Measurements from ENCODE around the gene NUP133.
"Not testable (repeated sequence)": the region's sequence is repeated elsewhere in the genome, so short reads cannot be mapped to it uniquely, and the experiment has no call there.

The NUP133 gene

DNA sequence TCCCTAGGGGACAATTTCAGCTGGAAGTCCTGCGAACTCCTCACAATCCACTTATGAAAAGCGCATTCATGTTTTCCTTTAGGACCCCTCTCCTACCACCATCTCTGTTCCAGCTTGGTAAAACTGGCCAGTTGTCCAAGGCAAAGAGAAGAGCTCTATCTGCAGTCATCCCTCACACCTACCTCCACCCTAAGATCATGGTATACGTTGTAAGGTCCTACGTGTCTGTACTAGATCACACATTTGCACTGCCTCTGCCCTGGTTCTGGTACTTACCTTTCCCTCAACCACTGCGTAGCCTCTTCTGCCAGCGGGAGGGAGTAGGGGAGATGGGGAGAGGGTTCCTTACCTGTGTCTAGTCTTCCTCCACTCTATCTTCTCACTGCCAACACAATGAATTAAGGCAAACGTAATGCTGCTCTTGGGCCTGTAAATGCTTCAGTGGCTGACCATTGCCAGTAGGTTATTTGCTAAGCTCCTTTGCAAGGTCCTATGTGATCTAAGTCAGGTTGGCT is 739 bp upstream of the NUP133 start:
- no peak for DNase-seq

DNA sequence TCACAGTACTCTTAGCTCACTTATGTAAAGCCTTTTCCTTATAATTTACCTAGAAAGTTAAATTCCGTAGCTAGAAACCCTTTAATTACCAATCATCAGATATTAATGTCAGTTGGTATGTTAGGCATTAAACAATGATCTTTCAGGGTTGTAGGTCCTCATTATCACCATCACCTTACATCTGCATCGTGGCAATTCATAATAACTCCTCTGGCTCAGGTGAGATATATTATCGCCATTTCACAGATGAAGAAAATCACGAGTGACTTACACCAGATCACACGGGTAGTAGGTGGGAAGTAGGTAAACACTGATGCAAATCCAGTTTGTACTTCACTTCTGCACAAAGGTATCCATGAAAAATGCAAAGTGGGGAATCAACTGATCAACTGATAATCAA is 639 bp downstream of the NUP133 start:
- no peak for DNase-seq

DNA sequence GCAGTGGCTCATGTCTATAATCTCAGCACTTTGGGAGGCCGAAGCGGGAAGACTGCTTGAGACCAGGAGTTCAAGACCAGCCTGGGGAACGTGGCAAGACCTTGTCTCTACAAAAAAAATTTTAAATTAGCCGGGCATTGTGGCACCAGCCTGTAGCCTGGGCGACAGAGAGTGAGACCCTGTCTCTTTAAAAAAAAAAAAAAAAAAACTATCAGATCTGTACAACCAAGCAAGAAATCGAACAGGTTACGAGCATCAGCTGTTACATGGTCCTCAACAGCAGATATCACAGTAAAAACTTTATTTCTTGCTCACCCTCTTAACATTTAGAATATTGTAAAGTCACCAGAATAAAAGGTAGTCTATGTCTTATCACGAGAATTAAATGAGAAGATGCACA is 1.5 kb downstream of the NUP133 start:
- DNase-seq: no peak

DNA sequence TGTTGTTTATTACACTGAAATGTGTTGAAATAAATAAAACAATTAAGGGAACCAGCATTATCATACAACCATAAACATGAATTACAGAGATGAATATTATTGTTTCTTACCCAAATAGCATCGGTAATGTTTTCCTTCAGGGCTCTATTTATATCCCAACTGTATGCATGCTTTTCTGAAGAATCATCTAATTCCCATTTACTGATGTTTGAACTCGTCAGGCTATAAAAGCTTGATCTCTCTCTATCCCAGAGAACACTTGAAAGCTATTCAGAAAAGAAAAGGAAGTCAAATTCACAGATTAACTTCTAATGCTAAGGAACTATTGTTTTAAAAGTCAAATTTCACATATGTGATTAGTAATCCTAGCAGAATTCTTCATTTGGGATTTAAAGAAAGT is 12.4 kb downstream of the NUP133 start:
- no peak for DNase-seq

DNA sequence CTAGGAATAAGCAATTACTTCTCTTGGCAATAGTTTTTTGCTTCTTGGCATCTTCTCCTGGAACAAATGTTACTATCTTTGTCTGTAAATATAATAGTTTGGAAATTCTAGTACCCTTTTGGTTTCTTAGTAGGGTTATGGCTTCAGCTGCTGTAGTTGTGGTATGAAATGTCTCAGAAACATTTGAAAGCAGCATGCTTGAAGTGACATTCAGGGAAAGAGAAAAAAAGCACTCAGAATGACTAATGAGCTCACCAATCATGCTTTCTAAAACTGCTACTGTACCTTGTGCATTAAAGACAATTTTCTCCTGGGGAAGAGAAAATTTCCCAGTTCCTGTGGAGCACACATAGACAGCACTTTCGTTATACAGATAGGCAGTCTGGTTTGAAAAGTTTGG is 21.0 kb downstream of the NUP133 start:
- no peak for DNase-seq

DNA sequence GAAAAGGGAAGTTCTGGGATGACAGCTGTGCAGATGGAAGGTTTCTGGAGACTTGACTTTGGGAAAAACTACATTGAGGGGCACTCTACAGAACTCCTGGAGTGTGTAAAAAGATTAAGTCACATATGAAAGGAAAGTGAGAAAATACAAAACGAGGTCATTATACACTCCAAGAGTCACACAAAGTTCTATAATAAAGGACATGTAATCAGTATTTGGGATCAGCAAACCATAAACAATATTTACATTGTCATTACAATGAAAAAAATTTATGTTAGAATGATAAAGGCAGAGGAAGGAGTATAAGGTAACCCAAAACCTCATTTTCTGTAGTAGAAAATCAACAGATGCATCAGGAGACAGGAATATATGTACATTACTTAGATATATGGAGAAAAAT is 22.8 kb downstream of the NUP133 start:
- no peak for DNase-seq

DNA sequence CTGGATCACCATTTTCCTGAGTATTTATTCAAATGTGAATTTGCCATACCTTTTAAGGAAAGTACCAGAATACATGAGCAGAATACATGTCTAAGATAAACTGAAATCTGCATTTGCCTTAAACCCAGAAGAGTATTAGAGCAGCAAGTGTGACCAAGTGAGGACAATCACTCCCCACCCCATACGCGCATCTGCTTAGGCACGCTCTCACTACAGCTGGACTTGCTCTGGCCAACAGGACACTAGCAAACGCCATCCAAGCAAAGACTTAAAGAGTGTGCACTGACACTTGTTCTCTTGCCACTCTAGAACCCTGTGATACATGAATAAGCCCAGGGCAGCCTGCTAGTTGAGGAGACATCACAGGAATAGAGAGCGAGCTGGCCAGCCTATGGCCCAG is 25.6 kb downstream of the NUP133 start:
- DNase-seq: no peak

DNA sequence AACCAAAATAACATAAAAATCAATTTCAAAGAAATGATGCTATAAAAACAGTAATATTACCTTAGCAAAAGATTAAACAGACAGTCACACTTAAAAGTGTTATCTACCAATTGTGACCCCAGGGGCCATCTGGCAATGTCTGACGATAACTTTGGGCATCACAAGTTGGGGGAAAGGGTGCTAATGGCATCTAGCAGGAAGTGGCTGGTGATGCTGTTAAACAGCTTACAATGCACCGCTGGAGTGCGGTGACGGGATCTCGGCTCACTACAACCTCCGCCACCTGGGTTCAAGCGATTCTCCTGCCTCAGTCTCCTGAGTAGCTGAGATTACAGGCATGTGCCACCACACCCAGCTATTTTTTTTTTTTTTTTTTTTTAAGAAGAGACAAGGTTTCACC is 27.6 kb downstream of the NUP133 start:
- DNase-seq: no peak

DNA sequence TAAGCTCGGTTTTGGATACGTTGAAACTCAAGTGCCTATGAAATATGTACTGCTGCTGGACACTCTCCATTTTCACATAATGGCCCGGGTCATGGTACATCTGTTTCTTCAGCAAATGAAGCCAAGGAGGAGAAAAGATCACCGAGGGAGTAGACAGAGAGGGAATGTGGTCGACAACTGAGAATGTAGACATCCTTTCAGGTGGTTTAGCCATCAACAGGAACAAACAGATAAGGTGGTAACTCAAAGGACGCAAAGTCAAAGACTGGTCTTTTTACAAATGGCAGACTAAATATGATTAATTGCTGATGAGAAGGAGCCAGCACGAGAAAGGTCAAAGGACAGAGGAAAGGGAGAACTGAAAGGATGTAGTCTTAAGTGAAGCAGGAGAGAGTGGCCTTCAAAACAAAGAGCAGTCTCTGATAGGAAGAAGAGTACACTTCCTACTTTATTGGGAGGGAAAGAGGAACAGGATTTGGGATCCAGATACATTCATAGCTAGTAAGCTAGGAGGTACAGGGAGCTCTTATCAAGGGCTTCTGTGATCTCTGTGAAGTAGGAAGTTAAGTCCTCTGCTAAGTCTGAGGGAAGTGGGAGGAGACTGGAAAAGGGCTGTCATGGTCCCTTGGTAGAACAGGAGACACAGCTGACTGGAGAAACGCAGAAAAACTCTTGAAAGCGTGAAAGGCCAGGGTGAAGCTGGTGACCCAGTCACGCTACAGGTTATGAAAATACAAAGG is 28.3 kb downstream of the NUP133 start:
- no peak for DNase-seq

DNA sequence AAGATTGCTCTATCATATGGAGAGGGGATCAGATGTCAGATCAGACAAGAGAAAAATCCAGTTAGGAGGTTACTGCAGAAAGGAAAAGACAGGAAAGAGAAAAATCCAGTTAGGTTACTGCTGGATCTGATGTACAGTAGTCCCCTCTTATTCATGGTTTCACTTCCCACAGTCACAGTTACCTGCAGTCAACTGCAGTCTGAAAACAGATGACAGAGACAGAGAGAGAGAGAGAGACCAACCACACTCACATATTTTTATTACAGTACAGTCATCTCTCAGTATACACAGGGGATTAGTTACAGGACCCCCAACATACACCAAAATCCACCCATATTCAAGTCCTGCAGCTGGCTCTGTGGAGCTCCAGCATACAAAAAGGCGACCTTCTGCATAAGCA is 29.3 kb downstream of the NUP133 start:
- DNase-seq: no peak

DNA sequence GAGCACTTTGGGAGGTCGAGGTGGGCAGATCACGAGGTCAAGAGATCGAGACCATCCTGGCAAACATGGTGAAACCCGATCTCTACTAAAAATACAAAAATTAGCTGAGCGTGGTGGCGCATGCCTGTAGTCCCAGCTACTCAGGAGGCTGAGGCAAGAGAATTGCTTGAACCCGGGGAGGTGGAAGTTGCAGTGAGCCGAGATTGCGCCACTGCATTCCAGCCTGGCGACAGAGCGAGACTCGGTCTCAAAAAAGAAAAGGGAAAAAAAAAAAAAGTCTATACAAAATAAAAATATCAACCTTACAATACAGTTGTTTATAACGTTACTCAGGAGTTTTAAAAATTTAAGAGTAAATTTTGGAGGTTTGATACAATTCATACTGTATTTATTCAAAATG is 32.3 kb downstream of the NUP133 start:
- DNase-seq: not testable (repeated sequence)

DNA sequence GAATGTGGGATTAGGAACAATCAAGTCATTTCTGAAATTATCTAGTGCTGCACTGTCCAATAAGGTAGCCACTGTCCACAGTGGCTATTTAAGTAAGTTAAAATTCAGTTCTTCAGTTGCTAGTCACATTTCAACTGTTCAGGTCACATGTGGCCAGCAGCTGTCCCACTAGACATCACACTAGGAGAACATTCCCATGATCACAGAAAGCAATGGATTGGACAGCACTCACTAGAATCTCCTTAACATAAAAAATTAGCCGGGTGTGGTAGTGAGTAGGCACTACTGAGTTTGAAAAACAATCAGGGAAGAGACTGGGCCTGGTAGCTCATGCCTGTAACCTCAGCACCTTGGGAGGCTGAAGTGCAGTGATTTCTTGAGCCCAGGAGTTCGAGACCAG is 33.6 kb downstream of the NUP133 start:
- DNase-seq: no peak

DNA sequence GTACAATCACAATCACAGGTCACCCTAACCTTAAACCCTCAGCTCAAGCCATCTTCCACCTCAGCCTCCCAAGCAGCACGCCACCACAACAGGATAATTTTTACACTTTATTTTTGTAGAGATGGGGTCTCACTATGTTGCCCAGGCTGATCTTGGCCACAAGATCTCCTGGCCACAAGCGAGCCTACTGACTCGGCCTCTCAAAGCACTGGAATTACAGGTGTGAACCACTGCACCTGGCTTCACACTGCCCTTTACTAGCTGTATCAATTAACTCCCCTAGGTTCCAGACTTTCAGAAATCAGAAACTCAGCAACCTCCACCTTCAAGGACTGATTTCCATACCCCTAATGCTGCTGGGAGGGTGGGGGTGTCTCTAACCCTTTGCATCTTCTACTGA is 37.0 kb downstream of the NUP133 start:
- DNase-seq: no peak

DNA sequence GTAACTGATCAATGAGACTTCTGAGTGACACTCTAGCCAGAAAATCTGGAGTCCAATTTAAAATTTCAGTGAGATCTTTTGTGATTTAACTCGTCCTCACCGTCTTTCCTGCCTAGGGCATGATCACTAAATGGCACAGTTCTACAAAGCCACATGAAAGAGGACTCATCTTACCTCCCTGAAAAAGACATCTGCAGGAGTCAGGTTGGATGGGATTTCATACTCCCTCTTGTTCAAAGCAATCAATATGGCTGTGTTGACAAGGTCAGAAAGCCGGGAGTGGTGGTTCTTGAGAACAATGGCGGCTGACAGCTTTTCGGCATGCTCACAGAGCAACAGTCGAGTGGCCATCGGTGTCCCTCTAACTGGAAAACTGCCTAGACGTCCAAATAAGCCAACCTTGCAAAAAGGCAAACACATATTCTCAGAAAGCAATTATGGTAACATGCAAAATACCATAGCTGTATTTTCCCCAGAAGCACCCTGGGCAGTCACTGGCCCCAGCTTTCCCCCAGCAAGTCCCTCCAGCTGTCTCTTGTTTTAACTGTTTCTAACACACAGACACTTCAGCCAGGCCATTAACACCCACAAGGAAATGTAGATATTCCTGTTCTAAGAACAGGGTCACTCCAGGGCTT is 37.6 kb downstream of the NUP133 start:
- no peak for DNase-seq

DNA sequence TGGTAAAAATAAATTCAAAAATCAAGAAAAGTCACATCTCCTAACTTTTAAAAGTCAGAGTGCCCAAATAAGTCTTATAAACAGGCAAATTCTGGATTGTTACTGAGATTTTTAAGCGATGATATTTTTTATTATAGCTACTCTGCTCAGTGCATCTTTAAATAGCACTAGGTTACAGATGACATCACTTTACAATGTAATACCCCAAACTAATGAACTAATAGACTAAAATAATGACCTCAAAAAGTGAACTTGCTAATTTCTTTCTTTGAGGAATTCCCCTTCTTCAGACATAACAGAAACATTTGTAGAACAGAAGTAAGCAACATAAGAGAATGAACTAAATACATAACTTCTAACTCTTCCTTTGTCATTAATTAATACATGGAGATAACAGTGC is 41.3 kb downstream of the NUP133 start:
- DNase-seq: no peak

DNA sequence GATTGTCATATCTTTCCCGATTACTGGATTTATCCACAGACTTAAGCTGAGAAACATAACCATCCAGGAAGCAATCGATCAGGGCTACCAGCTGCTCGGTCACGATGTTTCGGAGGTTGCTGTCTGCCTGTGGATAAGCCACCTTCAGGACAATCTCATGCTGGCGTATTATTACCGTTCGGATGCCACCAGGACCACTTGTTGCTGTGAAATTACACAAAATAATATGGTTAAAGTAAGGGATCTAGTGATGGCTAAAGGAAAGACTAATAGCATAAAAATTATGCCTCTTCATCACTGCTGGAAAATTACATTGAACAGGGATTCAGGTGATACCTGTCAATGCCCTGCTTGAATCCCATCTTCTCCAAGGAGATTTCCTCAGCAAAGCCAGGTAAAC is 43.5 kb downstream of the NUP133 start:
- no peak for DNase-seq

DNA sequence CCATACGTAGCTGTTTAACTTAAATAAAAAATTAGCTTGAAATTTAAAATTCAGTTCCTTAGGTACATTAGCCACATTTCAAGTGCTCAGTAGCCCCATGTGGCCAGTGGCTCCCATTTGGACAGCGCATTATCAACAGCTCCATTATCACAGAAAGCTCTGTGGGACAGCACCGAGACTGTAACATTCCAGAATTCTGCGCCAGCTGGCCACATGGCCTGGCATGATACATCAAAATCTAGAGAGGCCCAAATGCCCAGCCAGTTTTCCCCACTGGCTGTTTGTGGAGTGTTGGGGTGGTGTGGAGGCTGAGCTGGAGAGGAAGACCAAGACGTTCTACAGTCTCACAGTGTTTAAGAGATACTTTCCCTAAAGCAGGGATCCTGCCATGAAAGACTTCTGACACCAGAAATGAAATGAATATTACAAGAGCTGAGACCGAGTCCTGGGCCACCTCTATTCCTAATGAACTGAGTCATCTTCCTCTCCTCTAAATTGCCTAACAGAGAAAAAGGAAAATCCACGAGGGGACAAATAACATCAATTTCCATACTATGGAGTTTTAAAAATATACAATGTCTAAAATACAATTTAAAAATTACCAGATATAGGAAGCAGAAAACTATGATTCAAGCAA is 47.0 kb downstream of the NUP133 start:
- DNase-seq: no peak

DNA sequence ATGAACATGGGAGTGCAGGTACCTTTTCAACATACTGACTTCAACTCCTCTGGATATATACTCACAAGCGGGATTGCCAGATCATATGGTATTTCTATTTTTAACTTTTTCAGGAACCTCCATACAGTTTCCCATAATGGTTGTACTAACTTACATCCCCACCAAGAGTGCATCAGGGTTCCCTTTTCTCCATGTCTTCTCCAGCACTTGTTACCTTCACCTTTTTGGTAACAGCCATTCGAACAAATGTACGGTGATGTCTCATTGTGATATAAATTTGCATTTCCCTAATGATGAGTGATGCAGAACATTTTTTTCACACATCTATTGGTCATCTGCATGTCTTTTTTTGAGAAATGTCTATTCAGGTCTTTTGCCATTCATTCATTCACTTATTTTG is 48.3 kb downstream of the NUP133 start:
- no peak for DNase-seq

DNA sequence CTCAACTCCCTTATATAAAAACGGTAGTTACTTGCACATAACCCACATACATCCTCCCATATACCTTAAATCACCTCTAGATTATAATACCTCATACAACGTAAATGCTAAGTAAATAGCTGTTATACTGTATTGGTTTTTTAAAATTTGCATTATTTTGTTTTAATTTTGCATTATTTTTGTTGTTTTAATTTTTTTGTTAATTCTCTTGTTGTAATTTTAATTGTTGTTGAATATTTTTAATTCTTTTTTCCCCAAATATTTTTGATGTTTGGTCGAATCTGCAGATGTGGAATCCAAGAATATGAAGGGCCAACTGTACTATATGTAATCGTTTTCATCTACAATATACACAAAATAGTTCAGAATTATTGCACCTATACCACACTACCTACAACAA is 50.7 kb downstream of the NUP133 start:
- DNase-seq: no peak

DNA sequence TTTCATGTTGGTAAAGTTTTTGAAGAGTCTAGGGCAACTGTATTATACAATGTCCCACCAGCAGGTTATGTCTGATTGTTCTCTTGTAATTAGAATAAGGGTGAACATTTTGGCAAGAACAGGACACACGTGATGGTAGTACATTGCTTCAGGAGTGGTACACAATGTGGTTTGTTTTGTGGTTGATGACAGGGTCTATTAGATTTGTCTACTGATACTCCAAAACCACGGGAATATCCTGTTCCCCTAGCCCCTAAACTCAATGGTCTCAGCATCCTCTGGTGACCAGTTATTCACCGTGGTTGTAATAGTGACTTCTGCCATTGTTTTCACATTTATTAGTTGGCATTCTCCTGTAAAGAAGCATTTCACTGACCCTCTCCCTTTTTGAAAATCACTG is 52.1 kb downstream of the NUP133 start:
- no peak for DNase-seq

DNA sequence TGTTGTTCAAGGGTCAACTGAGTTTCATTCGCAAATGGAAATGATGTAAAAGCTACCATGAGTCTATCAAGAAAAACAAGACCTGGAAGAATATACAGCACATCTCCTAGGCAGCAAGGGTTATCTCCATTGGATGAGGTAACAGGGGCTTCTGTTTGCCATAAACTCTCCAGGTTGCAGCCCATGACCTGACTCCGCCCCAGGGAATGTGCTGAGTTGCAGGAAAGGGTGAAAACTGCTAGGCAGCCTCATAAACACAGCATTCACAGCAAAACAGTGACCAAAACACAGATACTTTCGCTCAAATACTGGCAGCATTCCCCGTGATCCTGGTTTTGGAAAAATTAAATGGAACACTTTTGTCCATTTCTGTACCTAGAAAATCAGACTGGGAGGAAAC is 54.1 kb downstream of the NUP133 start:
- DNase-seq: no peak

DNA sequence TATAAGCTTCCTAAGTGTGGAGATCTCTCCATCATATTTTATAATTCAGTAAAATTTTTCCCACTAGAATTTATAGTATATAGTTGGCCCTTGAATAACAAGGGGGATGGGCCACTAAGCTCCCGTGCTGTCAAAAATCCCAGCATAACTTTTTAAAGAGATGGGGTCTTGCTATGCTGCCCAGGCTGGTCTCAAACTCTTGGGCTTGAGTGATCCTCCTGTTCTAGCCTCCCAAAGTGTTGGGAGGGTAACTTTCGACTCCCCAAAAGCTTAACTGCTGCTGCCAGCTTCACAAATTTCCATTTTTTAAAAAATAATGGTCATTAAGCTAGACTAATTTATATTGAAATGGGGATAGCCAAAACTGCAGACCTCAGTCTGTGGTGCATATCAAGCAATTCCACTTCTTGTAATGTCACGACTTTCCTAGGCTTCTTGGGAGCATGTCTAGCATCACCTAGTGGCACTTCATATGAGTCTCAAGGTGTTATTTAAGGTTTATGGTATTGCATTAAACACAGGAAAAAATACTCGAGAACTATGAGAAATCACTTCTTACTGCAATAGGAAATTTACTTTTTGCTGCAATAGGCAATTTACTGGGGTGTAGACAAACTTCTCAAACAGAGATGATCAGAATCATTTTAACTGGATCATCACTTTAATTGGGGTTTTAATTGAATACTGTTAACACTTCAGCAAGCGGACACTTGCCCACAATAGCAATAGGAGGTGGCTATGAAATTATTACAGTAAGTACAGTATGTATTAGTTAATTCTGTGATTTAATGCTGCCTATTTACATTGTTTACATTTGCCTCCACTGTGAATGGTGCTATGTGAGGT is 55.0 kb downstream of the NUP133 start:
- no peak for DNase-seq

DNA sequence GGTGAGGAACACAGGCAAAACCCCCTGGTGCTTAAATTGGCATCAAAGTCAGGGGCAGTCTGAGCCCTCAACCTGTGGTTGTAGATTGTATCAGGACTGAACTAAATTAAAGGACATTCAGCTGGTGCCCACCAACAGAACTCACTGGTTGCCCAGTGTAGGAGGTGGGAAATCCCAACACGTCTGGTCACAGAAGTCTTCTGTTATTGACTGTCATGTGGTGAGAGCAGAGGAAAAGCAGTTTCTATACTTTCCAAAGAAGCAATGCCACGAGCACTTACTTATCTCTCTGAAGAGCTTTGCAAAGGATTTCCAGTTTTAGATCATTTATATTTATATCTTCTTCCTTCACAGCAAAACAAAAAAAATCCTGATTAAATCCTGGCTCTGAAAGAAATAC is 59.3 kb downstream of the NUP133 start:
- no peak for DNase-seq

All from activated CD4-positive, alpha-beta T cell treated with anti-CD3 and anti-CD28 coated beads, Interleukin-2, amount 50 U/mL, for 4 hours (primary cell).